Cardiac muscle cell (in vitro differentiated cells and primary cell): ENCODE data around the gene ZFAND2A. TPM values are rescaled to one million over a fixed set of nuclear protein-coding genes. Genes with fewer than 3 reads are reported as not detected.

ENCODE experiments used
- DNase-seq, 2 donors: peaks; one replicate each; pipeline versions ENCODE4 v3.0.0 to v3.0.0-alpha.2; 2010 to 2017; ENCODE audit warnings: low read depth in 1 of 2, low spot score in 1 of 2
- H3K27ac ChIP-seq: fragments of 200-600 bp; sonication (generic); 2 replicates; pipeline ENCODE4 v1.5.1; 2016
- H3K27me3 ChIP-seq: fragments of 200-600 bp; sonication (generic); 2 replicates; pipeline ENCODE4 v1.6.0; 2016; ENCODE audit warnings: control low read depth
- H3K36me3 ChIP-seq: fragments of 200-600 bp; sonication (generic); 2 replicates; pipeline ENCODE4 v1.5.1; 2016; ENCODE audit warnings: control low read depth
- H3K4me1 ChIP-seq: fragments of 200-600 bp; sonication (generic); 2 replicates; pipeline ENCODE4 v1.8.1; 2017; ENCODE audit warnings: low read depth, mild to moderate bottlenecking, mixed run types
- H3K4me3 ChIP-seq: fragments of 200-600 bp; sonication (generic); 2 replicates; pipeline ENCODE4 v1.5.1; 2016; ENCODE audit warnings: mild to moderate bottlenecking
- H3K9me3 ChIP-seq: fragments of 200-600 bp; sonication (generic); 2 replicates; pipeline ENCODE4 v1.5.1; 2017; ENCODE audit warnings: low read depth, mild to moderate bottlenecking, control low read depth
- CTCF ChIP-seq: IDR thresholded peaks from 2 replicates; pipeline ENCODE4 v1.5.1; 2012; ENCODE audit warnings: low read depth, mild to moderate bottlenecking, low read length
- polyA plus RNA-seq: library from polyadenylated mRNA; unstranded; fragments of >200 nt; fragmentation: Nextera tagmentation; extraction: Ambion mirVana; gene quantifications from 2 replicates; pipeline ENCODE4 v1.2.1, GENCODE V29; 2016
- total RNA-seq: library from RNA; depleted of rRNA; stranded (reverse); fragments of >200 nt; gene quantifications from 2 replicates; pipeline ENCODE4 v1.2.3, GENCODE V29; 2016

ZFAND2A gene
- total and polyA plus RNA-seq, 2 experiments from 2014 or later: 6.0 to 24.6 TPM

- Histone ChIP-seq H3K4me1 (no peaks in the 10 kb centered on the region), H3K36me3 (no peaks in the 10 kb centered on the region), H3K27me3 (peaks cover 34% of the 10 kb centered on the region), H3K4me3 (no peak overlapping the region), H3K27ac (no peak overlapping the region), H3K9me3 (no peaks in the 10 kb centered on the region)
- no peak for TF ChIP-seq CTCF
- DNase-seq: no peak
These were observed 30.2 kb upstream of the ZFAND2A start for GRCh38 chr7:1189986-1190772.

DNA sequence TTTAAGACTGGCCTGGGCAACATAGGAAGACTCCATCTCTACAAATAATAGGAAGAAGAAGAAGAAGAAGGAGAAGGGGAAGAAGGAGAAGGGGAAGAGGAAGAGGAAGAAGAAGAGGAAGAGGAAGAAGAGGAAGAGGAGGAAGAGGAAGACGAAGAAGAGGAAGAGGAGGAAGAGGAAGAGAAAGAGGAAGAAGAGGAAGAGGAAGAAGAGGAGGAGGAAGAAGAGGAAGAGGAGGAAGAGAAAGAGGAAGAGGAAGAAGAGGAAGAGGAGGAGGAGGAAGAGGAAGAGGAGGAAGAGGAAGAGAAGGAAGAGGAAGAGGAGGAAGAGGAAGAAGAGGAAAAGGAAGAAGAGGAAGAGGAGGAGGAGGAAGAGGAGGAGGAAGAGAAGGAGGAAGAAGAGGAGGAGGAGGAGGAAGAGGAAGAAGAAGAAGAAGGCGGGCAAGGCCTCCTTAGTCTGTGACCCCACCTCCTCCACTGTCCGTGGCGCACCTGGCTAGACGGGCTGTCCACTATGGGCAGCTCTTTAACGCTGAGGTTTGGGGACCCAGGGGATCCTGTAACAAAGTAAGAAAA is 28.8 kb upstream of the ZFAND2A start:
- H3K27ac ChIP-seq: no peak overlapping the region
- H3K27me3 ChIP-seq: peaks cover 21% of the 10 kb centered on the region
- no peak overlapping the region for H3K4me3 ChIP-seq
- no peaks in the 10 kb centered on the region for H3K9me3 ChIP-seq
- H3K4me1 ChIP-seq: no peaks in the 10 kb centered on the region
- H3K36me3 ChIP-seq: no peaks in the 10 kb centered on the region
- DNase-seq: no peak
- no peak for TF ChIP-seq CTCF

- H3K27ac ChIP-seq: no peak overlapping the region
- DNase-seq: no peak
- H3K36me3 ChIP-seq: no peaks in the 10 kb centered on the region
- H3K4me1 ChIP-seq: no peaks in the 10 kb centered on the region
- H3K27me3 ChIP-seq: peaks cover 14% of the 10 kb centered on the region
- H3K9me3 ChIP-seq: no peaks in the 10 kb centered on the region
- no peak for TF ChIP-seq CTCF
- no peak overlapping the region for H3K4me3 ChIP-seq
These were observed 27.1 kb upstream of the ZFAND2A start for GRCh38 chr7:1187127-1187526.

GRCh38 chr7:1181640-1182039 is 21.6 kb upstream of the ZFAND2A start:
- Histone ChIP-seq H3K36me3 (no peaks in the 10 kb centered on the region), H3K9me3 (no peaks in the 10 kb centered on the region), H3K4me1 (no peaks in the 10 kb centered on the region), H3K4me3 (no peak overlapping the region), H3K27ac (no peak overlapping the region), H3K27me3 (peaks cover 7% of the 10 kb centered on the region)
- DNase-seq: no peak
- TF ChIP-seq CTCF: no peak

DNA sequence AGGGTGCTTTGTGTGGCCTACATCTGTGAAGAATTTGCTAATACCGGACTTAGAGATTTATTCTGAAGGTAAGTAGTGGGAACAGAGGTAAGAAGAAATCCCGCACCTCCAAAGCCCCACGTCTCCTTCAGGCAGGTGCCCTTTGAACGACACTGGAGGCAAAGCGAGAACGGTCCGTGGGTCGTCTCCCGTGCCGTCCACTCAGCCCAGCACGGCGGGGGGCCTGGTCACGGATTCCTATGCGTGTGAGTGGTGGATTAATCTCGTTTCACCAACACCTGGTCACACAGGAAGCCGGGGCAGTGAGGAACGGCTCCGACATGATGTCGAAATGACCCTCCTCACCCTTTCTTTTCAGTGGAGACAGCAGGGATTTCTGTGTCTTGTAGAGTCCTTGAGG is 21.0 kb upstream of the ZFAND2A start:
- Histone ChIP-seq H3K27ac (no peak overlapping the region), H3K4me1 (no peaks in the 10 kb centered on the region), H3K4me3 (no peak overlapping the region), H3K9me3 (no peaks in the 10 kb centered on the region), H3K36me3 (no peaks in the 10 kb centered on the region), H3K27me3 (peaks cover 7% of the 10 kb centered on the region)
- TF ChIP-seq CTCF: no peak
- no peak for DNase-seq
